Measurements from ENCODE around the gene CYB561A3. TPM values are rescaled to one million over a fixed set of nuclear protein-coding genes. Genes with fewer than 3 reads are reported as not detected.
A peak's percentile ranks its signal among the peaks of the same experiment; 100 is the strongest.
"Not testable (repeated sequence)": the region's sequence is repeated elsewhere in the genome, so short reads cannot be mapped to it uniquely, and the experiment has no call there.

CYB561A3 gene
- total RNA-seq, 1 donor = 151 TPM

DNA sequence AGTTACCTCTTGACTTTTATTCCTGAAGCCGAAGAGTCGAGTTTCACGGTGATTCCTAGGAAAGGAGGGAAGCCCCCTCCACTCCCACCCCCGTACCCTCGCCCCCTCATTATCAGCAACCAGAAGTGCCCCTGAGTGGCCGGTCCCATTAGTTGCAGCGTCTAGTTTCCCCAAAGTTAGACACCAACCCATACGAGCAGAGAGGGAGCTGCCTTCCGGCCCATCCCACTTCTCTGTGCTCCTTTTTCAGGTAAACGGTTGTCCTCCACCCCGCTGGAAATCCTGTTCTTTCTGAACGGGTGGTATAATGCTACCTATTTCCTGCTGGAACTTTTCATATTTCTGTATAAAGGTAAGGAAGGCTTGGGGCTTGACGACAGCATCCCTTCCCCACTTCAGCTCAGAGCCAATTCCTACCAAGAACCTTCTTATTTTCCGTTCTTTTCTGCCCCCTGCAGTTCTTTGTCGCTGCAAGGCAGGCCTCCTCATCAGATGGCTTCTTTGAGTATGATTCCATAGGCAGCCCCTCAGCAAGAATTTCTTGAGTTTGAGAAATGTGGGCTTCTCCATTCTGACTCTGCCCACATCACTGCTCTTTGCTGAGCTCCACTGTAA lies 31.4 kb upstream of the CYB561A3 start:
- no peaks in the 10 kb centered on the region for H4K20me1 ChIP-seq (ENCODE audit: insufficient read depth, low read length)
- H3K4me1 ChIP-seq (ENCODE audit: insufficient read depth, low read length) = peaks cover 16% of the 10 kb centered on the region
- H2AFZ ChIP-seq (ENCODE audit: low read length) = peak overlapping the region; percentile 89
- peak overlapping the region; percentile 88 for H3K4me2 ChIP-seq (ENCODE audit: insufficient read depth, low read length)
- H3K36me3 ChIP-seq (ENCODE audit: insufficient read depth, low read length) = peaks cover 24% of the 10 kb centered on the region
- no peaks in the 10 kb centered on the region for H3K9me3 ChIP-seq (ENCODE audit: low read depth, low read length)
- peak overlapping the region; percentile 72 for H3K27ac ChIP-seq (ENCODE audit: low read depth, low read length)
- no peaks in the 10 kb centered on the region for H3K27me3 ChIP-seq (ENCODE audit: insufficient read depth, low read length)
- TF ChIP-seq, protein P1, sequence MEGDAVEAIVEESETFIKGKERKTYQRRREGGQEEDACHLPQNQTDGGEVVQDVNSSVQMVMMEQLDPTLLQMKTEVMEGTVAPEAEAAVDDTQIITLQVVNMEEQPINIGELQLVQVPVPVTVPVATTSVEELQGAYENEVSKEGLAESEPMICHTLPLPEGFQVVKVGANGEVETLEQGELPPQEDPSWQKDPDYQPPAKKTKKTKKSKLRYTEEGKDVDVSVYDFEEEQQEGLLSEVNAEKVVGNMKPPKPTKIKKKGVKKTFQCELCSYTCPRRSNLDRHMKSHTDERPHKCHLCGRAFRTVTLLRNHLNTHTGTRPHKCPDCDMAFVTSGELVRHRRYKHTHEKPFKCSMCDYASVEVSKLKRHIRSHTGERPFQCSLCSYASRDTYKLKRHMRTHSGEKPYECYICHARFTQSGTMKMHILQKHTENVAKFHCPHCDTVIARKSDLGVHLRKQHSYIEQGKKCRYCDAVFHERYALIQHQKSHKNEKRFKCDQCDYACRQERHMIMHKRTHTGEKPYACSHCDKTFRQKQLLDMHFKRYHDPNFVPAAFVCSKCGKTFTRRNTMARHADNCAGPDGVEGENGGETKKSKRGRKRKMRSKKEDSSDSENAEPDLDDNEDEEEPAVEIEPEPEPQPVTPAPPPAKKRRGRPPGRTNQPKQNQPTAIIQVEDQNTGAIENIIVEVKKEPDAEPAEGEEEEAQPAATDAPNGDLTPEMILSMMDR (IDR thresholded peaks at IDR 0.05; ENCODE audit: extremely low read depth, low read depth, low read length) = peak; percentile 39
- H3K79me2 ChIP-seq (ENCODE audit: insufficient read depth, low read length) = peaks cover 10% of the 10 kb centered on the region
- no peak for DNase-seq (ENCODE audit: insufficient read length, low spot score, missing footprints)
- H3K4me3 ChIP-seq (ENCODE audit: insufficient read depth, low read length) = peak overlapping the region; percentile 76

DNA sequence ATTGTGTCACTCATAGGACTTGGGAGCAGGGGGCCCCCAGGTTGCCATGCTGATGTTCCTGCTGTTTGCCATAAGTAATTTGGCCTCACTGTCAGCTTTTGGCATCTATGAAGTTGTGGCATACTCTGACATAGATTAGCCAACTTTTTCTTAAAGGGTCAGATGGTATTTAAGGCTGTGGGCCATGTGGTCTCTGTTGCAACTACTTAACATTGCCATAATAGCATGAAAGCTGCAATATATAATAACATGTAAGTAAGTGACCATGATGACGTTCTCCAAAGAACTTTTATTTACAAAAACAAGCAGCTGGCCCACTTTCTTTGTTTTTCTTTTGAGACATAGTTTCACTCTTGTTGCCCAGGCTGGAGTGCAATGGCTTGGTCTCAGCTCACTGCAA lies 28.5 kb upstream of the CYB561A3 start:
- Histone ChIP-seq H2AFZ (ENCODE audit: low read length) (no peak overlapping the region), H3K36me3 (ENCODE audit: insufficient read depth, low read length) (peaks cover 13% of the 10 kb centered on the region), H3K27me3 (ENCODE audit: insufficient read depth, low read length) (no peaks in the 10 kb centered on the region), H3K4me3 (ENCODE audit: insufficient read depth, low read length) (no peak overlapping the region), H3K4me2 (ENCODE audit: insufficient read depth, low read length) (no peak overlapping the region), H3K9me3 (ENCODE audit: low read depth, low read length) (no peaks in the 10 kb centered on the region), H4K20me1 (ENCODE audit: insufficient read depth, low read length) (no peaks in the 10 kb centered on the region), H3K79me2 (ENCODE audit: insufficient read depth, low read length) (peaks cover 10% of the 10 kb centered on the region), H3K4me1 (ENCODE audit: insufficient read depth, low read length) (peaks cover 16% of the 10 kb centered on the region), H3K27ac (ENCODE audit: low read depth, low read length) (no peak overlapping the region)
- DNase-seq (ENCODE audit: insufficient read length, low spot score, missing footprints) = no peak
- TF ChIP-seq, protein P1 (IDR thresholded peaks at IDR 0.05; ENCODE audit: extremely low read depth, low read depth, low read length) = no peak

DNA sequence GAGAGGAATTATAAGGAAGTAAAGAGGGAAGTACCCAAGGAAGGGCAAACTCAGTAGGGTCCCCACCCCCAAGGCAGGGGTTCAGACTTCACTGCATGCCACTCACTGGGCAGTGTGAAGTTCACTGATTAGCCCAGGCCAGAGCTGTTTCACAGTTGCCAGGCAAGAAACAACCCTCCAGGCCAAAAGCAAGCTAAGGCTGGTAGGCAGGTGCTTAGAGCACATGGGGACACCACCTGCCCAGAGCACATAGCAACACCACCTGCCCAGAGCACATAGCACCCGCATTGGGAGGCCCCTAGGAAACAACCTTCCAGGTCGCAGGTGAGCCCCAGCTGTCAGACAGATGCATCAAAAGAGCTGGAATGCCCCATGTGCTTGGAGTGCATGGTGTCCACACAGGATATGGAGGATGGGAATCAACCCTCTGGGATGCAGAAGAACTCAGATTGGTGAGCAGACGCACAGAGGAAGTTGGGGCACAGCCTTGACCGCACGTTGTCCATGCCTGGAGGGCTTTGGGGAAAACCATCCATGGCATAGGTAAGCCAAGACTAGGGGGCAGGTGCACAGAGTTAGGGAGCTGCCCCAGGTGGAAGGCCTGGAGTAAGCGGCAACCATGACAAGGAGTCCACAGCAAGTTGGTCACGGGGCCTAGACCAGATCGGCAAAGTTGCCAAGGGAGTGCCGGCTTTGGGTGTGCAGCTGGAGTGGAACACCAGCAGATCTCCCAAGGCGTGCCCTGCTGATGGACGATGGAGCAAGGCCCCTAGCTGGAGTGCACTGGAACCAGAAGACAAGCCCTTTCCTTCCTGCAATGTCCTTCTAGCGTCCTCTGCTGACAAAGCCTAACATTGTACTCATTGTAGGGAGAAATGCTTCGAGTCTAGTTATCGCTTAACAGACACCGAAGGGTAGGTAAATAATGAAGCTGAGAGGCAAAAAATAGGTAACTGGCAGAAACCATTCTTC lies 22.9 kb upstream of the CYB561A3 start:
- TF ChIP-seq, protein P1 (IDR thresholded peaks at IDR 0.05; ENCODE audit: extremely low read depth, low read depth, low read length) = peak; percentile 72
- Histone ChIP-seq H4K20me1 (ENCODE audit: insufficient read depth, low read length) (no peaks in the 10 kb centered on the region), H2AFZ (ENCODE audit: low read length) (no peak overlapping the region), H3K36me3 (ENCODE audit: insufficient read depth, low read length) (no peaks in the 10 kb centered on the region), H3K9me3 (ENCODE audit: low read depth, low read length) (no peaks in the 10 kb centered on the region), H3K27ac (ENCODE audit: low read depth, low read length) (no peak overlapping the region), H3K27me3 (ENCODE audit: insufficient read depth, low read length) (no peaks in the 10 kb centered on the region), H3K4me2 (ENCODE audit: insufficient read depth, low read length) (no peak overlapping the region), H3K4me1 (ENCODE audit: insufficient read depth, low read length) (peaks cover 3% of the 10 kb centered on the region), H3K79me2 (ENCODE audit: insufficient read depth, low read length) (no peaks in the 10 kb centered on the region), H3K4me3 (ENCODE audit: insufficient read depth, low read length) (no peak overlapping the region)
- DNase-seq (ENCODE audit: insufficient read length, low spot score, missing footprints) = peak; percentile 53

DNA sequence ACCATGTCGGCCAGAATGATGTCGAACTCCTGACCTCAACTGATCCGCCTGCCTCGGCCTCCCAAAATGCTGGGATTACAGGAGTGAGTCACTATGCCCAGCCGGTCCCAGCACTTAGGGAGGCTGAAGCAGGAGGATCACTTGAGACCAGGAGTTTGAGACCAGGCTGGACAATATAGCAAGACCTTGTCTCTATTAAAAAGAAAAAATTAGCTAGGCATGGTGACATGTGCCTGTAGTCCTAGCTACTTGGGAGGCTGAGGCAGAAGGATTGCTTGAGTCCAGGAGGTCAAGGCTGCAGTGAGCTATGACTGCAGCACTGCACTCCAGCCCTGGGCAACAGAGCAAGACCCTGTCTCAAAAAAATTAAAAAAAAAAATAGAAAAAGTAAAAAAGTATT lies 22.2 kb upstream of the CYB561A3 start:
- peaks cover 10% of the 10 kb centered on the region for H3K4me1 ChIP-seq (ENCODE audit: insufficient read depth, low read length)
- H3K36me3 ChIP-seq (ENCODE audit: insufficient read depth, low read length); H3K79me2 ChIP-seq (ENCODE audit: insufficient read depth, low read length); H3K27me3 ChIP-seq (ENCODE audit: insufficient read depth, low read length); H3K27ac ChIP-seq (ENCODE audit: low read depth, low read length); H3K4me3 ChIP-seq (ENCODE audit: insufficient read depth, low read length); H4K20me1 ChIP-seq (ENCODE audit: insufficient read depth, low read length); H3K4me2 ChIP-seq (ENCODE audit: insufficient read depth, low read length); DNase-seq (ENCODE audit: insufficient read length, low spot score, missing footprints); H3K9me3 ChIP-seq (ENCODE audit: low read depth, low read length); H2AFZ ChIP-seq (ENCODE audit: low read length): not testable (repeated sequence)

All from osteoblast (primary cell).